ENCODE results near the gene MIOS. TPM values are rescaled to one million over a fixed set of nuclear protein-coding genes. Genes with fewer than 3 reads are reported as not detected.

Gene MIOS
- total and polyA plus RNA-seq, 4 donors = 7.4 to 35.6 (median 12.2) TPM

GRCh38 chr7:7577888-7578287 is 11.2 kb downstream of the MIOS start:
- no peak overlapping the region for H3K27ac ChIP-seq (ENCODE audit: low read depth in 1 of 2, low read length in 2 of 2)
- H3K9me3 ChIP-seq (ENCODE audit: control insufficient read depth in 4 of 4, low read length in 3 of 4) = no peaks in the 10 kb centered on the region
- no peak overlapping the region for H3K9ac ChIP-seq (ENCODE audit: low read depth in 1 of 2, low read length in 2 of 2)
- peaks cover 0 to 5% (median 0%) of the 10 kb centered on the region in 4 donors for H3K36me3 ChIP-seq (ENCODE audit: control insufficient read depth in 4 of 4, insufficient read depth in 3 of 4, low read depth in 1 of 4, low read length in 3 of 4)
- DNase-seq (ENCODE audit: low spot score) = no peak
- WGBS = 77% methylated on average over 1 of the region's 1 CpG
- H3K27me3 ChIP-seq (ENCODE audit: control insufficient read depth in 4 of 4, insufficient read depth in 4 of 4, low read length in 3 of 4) = no peaks in the 10 kb centered on the region
- H3K4me3 ChIP-seq (ENCODE audit: low read depth in 1 of 3, low read length in 3 of 3) = no peak overlapping the region
- TF ChIP-seq RAD21 (IDR thresholded peaks at IDR 0.05) (no peak), EGR1 (IDR thresholded peaks at IDR 0.05; ENCODE audit: low read depth in 2 of 2) (no peak), SP1 (IDR thresholded peaks at IDR 0.05) (no peak), HNF4G (IDR thresholded peaks at IDR 0.05) (no peak), RXRA (IDR thresholded peaks at IDR 0.05) (no peak), ZBTB33 (IDR thresholded peaks at IDR 0.05) (no peak), FOXA2 (IDR thresholded peaks at IDR 0.05) (no peak), HNF4A (conservative IDR thresholded peaks at IDR 0.05) (no peak), YY1 (IDR thresholded peaks at IDR 0.05) (no peak), FOXA1 (IDR thresholded peaks at IDR 0.05) (no peak), TAF1 (conservative IDR thresholded peaks at IDR 0.05) (no peak), NR2F2 (IDR thresholded peaks at IDR 0.05) (no peak), JUND (IDR thresholded peaks at IDR 0.05) (no peak), CTCF (IDR thresholded peaks at IDR 0.05; ENCODE audit: low read depth, low read length, missing input control) (no peak), GABPA (IDR thresholded peaks at IDR 0.05 in 1 of 2, conservative IDR thresholded peaks at IDR 0.05 in 1 of 2) (no peak)
- TF ChIP-seq, protein P1, sequence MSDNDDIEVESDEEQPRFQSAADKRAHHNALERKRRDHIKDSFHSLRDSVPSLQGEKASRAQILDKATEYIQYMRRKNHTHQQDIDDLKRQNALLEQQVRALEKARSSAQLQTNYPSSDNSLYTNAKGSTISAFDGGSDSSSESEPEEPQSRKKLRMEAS (IDR thresholded peaks at IDR 0.05) = no peak
- TF ChIP-seq, protein P2, sequence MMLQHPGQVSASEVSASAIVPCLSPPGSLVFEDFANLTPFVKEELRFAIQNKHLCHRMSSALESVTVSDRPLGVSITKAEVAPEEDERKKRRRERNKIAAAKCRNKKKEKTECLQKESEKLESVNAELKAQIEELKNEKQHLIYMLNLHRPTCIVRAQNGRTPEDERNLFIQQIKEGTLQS (IDR thresholded peaks at IDR 0.05) = no peak
- TF ChIP-seq, protein P3, sequence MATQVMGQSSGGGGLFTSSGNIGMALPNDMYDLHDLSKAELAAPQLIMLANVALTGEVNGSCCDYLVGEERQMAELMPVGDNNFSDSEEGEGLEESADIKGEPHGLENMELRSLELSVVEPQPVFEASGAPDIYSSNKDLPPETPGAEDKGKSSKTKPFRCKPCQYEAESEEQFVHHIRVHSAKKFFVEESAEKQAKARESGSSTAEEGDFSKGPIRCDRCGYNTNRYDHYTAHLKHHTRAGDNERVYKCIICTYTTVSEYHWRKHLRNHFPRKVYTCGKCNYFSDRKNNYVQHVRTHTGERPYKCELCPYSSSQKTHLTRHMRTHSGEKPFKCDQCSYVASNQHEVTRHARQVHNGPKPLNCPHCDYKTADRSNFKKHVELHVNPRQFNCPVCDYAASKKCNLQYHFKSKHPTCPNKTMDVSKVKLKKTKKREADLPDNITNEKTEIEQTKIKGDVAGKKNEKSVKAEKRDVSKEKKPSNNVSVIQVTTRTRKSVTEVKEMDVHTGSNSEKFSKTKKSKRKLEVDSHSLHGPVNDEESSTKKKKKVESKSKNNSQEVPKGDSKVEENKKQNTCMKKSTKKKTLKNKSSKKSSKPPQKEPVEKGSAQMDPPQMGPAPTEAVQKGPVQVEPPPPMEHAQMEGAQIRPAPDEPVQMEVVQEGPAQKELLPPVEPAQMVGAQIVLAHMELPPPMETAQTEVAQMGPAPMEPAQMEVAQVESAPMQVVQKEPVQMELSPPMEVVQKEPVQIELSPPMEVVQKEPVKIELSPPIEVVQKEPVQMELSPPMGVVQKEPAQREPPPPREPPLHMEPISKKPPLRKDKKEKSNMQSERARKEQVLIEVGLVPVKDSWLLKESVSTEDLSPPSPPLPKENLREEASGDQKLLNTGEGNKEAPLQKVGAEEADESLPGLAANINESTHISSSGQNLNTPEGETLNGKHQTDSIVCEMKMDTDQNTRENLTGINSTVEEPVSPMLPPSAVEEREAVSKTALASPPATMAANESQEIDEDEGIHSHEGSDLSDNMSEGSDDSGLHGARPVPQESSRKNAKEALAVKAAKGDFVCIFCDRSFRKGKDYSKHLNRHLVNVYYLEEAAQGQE (IDR thresholded peaks at IDR 0.05) = no peak
- peaks cover 0 to 10% (median 7%) of the 10 kb centered on the region in 4 donors for H3K4me1 ChIP-seq (ENCODE audit: control insufficient read depth in 4 of 4, insufficient read depth in 4 of 4, low read length in 3 of 4)
